Testis (tissue), 3 donors: ENCODE results near the gene KLK13. TPM values are rescaled to one million over a fixed set of nuclear protein-coding genes. Genes with fewer than 3 reads are reported as not detected.

Source experiments
- DNase-seq: peaks from one replicate; pipeline ENCODE4 v3.0.0-alpha.2; 2019
- H3K27ac ChIP-seq, 2 donors: fragments of 200-600 bp; sonication (generic); one replicate each; pipeline ENCODE4 v1.5.1; 2019
- H3K27me3 ChIP-seq: fragments of 200-600 bp; sonication (generic); one replicate; pipeline ENCODE4 v1.5.1; 2019
- H3K36me3 ChIP-seq: fragments of 200-600 bp; sonication (generic); one replicate; pipeline ENCODE4 v1.5.1; 2017; ENCODE audit warnings: low read depth; ENCODE audit errors: missing control alignments
- H3K4me1 ChIP-seq: fragments of 200-600 bp; sonication (generic); one replicate; pipeline ENCODE4 v1.5.1; 2019
- H3K4me3 ChIP-seq, 2 donors: fragments of 200-600 bp; sonication (generic); one replicate each; pipeline ENCODE4 v1.5.1; 2017 to 2019
- H3K9me3 ChIP-seq: fragments of 200-600 bp; sonication (generic); one replicate; pipeline ENCODE4 v1.5.1; 2017
- CTCF ChIP-seq, 3 experiments: fragments of 450-650 bp in 2 of 3; fragments of 200-600 bp in 1 of 3; sonication (generic) in 1 of 3; IDR thresholded peaks; one replicate each; pipeline ENCODE4 v1.5.1; 2016 to 2019; ENCODE audit warnings: antibody characterized with exemption in 3 of 3, mild to moderate bottlenecking in 2 of 3, moderate library complexity in 1 of 3
- POLR2A ChIP-seq: fragments of 450-650 bp; IDR thresholded peaks from one replicate; pipeline ENCODE4 v1.6.1; 2017; ENCODE audit warnings: antibody characterized with exemption, mild to moderate bottlenecking, moderate library complexity
- WGBS, 2 donors: methylation state at CpG; one replicate each; pipeline ENCODE4 v1.1.5; 2018; 5-methylcytosine and 5-hydroxymethylcytosine counted together
- intact Hi-C: fragments of 100-400 bp; cut with DNase I; formaldehyde crosslinking; loops from one replicate; pipeline ENCODE4 v1.15.1; 2023; ENCODE audit warnings: low total_unique reads
- polyA plus RNA-seq: library from polyadenylated mRNA; stranded (reverse); fragments of 350-450 nt; fragmentation: Illumina TruSeq; extraction: RNeasy Lipid Tissue Mini Kit (QIAGEN cat#74804); gene quantifications from one replicate; pipeline ENCODE4 v1.2.3, GENCODE V29; 2014; ENCODE audit warnings: low read depth, low replicate concordance; ENCODE audit not compliant: insufficient read depth
- total RNA-seq, 2 donors: library from RNA; depleted of rRNA; stranded (reverse); fragments of >200 nt; gene quantifications; one replicate each; pipeline ENCODE4 v1.2.3, GENCODE V29; 2016

KLK13 gene
- total and polyA plus RNA-seq, 3 donors from 2014 or later = 3.7 to 13.0 (median 7.8) TPM

- Histone ChIP-seq H3K4me3 (no peak overlapping the region), H3K4me1 (peaks cover 13% of the 10 kb centered on the region), H3K27ac (no peak overlapping the region), H3K27me3 (no peaks in the 10 kb centered on the region), H3K36me3 (no peaks in the 10 kb centered on the region), H3K9me3 (no peaks in the 10 kb centered on the region)
- DNase-seq = peak; percentile 47
- intact Hi-C loops = no loop called here
- 14 to 24% methylated on average over 8 to 15 of the region's 15 CpGs for WGBS, 2 donors
- TF ChIP-seq POLR2A = no peak
- peak; percentile 45 to 90 (median 70) for TF ChIP-seq CTCF (IDR thresholded peaks at IDR 0.05)
These were observed 29.9 kb upstream of the KLK13 start for GRCh38 chr19:51094696-51095279.

- H3K27me3 ChIP-seq = no peaks in the 10 kb centered on the region
- TF ChIP-seq CTCF (IDR thresholded peaks at IDR 0.05) (no peak), POLR2A (no peak)
- intact Hi-C loops = no loop called here
- WGBS, 2 donors = 76 to 82% methylated on average over 22 of the region's 22 CpGs
- DNase-seq = no peak
- H3K4me3 ChIP-seq = no peak overlapping the region
- H3K4me1 ChIP-seq = peaks cover 4% of the 10 kb centered on the region
- no peaks in the 10 kb centered on the region for H3K36me3 ChIP-seq
- H3K27ac ChIP-seq = no peak overlapping the region
- H3K9me3 ChIP-seq = no peaks in the 10 kb centered on the region
These were observed 28.8 kb upstream of the KLK13 start for GRCh38 chr19:51093510-51094345.

DNA sequence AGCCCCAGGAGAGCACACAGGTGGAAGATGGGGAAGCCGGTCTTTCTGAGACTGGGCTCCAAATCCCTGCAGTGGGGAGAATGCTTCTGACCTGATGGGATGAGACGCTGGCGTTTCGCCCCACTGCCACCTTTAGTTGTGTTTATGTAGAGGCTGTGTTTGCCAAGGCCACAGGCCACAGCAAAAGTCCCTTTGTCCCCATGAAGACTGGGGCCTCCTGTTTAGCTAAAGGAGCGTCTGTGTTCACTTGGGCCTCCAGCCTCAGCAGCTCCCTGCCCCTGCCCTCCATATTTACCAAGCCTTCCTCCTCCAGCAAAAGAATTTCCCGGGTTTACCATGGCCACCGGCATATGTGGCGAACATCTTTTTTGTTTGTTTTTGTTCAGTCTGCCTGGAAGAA lies 28.2 kb upstream of the KLK13 start:
- Histone ChIP-seq H3K27ac (no peak overlapping the region), H3K9me3 (no peaks in the 10 kb centered on the region), H3K27me3 (no peaks in the 10 kb centered on the region), H3K36me3 (no peaks in the 10 kb centered on the region), H3K4me1 (peaks cover 4% of the 10 kb centered on the region), H3K4me3 (no peak overlapping the region)
- TF ChIP-seq POLR2A = no peak
- TF ChIP-seq CTCF (IDR thresholded peaks at IDR 0.05) = no peak
- DNase-seq = no peak
- intact Hi-C loops = no loop called here
- WGBS, 2 donors = 71% methylated on average over 8 of the region's 8 CpGs

DNA sequence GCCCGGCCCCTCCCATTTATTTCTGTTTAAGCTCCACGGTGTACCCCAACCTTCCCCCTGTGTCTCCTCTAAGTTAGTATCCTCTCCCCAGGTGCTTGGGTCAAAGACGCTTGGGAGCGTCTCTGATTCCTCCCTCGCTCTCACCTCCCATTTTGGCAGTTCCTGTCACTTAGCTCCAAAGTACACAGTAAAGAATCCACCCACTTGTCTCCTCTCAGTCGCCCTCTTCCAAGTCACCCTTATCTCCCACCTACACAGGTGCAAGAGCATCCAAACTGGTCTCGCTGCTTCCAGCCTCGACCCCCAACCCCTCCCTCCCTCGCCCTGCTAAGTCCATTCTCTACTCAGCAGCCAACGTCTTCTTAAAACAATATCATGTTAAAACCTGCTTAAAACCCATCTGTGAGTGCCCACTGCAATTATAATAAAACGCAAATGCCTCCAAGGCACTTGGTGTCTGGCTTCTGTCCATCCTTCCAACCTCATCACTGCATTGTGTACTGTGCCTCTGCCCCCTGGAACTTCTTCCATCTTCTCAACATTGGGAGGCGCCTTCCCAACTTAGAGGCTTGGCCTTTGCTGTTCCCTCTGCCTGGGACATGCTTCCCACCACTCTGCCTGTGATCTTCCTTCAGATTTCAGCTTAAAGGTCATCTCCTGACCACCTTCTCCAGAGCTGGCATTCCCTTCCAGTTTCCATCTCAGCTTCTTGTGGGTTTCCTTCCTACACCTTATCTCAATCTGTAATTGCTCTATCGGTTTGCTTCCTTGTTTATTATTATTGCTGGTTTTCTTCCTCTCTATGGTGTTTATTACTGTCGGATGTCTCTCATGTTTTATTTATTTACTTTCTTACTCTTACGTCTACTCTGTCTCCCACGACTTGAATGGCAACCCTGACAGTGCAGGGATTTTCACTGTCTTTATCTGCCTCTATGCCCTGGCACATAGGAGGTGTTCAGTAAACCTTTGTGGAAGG lies 27.3 kb upstream of the KLK13 start:
- H3K9me3 ChIP-seq = no peaks in the 10 kb centered on the region
- 67 to 69% methylated on average over 16 of the region's 16 CpGs for WGBS, 2 donors
- H3K27me3 ChIP-seq = no peaks in the 10 kb centered on the region
- H3K4me1 ChIP-seq = peaks cover 4% of the 10 kb centered on the region
- TF ChIP-seq POLR2A = no peak
- TF ChIP-seq CTCF (IDR thresholded peaks at IDR 0.05) = no peak
- H3K36me3 ChIP-seq = no peaks in the 10 kb centered on the region
- no peak for DNase-seq
- no peak overlapping the region for H3K4me3 ChIP-seq
- intact Hi-C loops = no loop called here
- H3K27ac ChIP-seq = no peak overlapping the region
